GM18508 (cell line): ENCODE results near the gene GAS6.
"Not testable (repeated sequence)": the region's sequence is repeated elsewhere in the genome, so short reads cannot be mapped to it uniquely, and the experiment has no call there.

Experiments used
- ATAC-seq: cut with Tn5 transposase; IDR thresholded peaks from one replicate; pipeline ENCODE4 v1.9.1; 2021; ENCODE audit warnings: moderate number of reproducible peaks; ENCODE audit not compliant: insufficient read depth, unreplicated experiment

GAS6 gene

DNA sequence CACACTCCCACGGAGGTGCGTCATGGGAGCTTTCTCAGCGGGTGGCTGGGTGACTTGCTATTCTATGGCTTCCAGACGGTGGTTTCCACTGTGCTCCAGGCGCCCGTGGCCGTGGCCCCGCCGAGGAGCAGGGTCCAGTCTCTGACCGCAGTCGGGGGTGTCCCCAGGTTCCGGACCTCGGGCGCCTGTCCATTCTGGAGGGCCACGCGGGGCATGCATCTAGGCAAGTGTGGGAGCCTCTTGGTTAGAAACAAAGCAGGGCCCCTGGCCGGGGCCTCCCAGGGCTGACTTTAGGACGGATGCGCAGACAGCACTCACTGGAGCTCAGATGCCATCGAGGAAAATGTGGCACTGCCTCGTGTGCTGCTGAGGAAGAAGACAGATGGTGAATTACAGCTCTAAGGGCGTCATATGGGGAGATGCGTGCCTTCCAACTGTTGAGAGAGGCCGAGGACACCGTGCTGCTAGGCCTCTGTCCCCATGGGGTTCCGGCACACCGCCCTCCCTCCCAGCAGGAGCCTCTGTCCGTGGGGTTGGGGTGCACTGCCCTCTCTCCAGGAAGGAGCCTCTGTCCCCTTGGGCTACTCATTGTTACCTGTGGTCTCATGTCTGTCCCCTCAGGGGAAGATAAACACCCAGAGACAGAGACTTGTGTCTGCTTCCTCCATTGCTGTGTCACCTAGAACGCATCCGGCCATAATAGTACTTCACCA is 66.8 kb downstream of the GAS6 start:
- no peak for ATAC-seq

DNA sequence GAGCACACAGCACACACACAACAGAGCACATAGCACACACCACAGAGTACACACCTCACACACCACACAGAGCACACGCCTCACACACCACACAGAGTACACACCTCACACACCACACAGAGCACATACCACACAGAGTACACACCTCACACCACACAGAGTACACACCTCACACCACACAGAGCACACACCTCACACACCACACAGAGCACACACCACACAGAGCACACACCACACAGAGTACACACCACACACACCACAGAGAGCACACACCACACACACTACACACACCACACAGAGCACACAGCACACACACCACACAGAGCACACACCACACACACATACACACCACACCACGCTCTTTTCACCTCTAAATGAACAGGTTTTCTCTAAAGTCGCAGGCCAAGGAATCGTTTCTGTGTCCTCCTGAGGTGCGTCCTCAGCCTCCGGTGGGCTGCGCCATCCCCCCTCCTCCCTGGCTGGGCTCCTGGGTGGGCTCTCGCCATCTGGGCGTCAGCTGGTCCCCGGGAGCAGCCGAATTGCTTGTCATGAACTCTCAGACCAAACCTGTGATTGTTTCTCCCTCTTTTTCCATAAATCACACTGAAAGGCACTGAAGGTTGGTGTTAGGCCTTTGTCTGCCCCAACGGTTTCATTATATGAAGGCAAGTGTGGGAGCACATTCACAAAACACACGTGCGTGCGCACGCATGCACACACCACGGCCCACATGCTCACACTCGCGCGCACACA is 67.5 kb downstream of the GAS6 start:
- no peak for ATAC-seq

DNA sequence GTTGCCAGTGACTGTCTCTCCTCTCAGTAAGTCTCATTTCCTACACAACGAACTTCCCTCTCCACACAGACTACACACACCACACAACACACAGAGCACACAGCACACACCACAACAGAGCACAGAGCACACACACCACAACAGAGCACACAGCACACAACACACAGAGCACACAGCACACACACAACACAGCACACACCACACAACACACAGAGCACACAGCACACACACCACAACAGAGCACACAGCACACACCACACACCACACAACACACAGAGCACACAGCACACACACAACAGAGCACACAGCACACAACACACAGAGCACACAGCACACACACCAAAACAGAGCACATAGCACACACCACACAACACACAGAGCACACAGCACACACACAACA is 68.5 kb downstream of the GAS6 start:
- not testable (repeated sequence) for ATAC-seq

DNA sequence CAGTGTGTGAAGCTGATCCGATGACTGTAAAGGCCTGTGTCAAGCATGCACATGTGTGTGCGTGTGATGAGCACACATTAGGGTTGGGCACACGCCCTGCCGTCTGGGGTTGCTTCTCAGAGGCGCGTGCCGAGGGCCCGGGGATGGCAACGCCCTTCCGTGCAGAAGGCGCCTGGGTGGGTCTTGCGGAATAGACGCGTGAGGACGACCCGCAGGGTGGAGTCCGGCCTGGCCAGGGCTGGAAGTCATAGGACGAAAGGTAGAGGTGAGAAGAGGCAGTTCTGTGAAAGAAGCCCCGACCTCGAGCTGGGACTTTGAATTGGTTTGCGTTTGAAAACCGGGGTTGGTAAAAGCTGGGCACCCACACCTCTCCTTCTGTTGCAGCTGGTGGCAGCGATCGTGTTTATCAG is 69.1 kb downstream of the GAS6 start:
- ATAC-seq, result no peak

DNA sequence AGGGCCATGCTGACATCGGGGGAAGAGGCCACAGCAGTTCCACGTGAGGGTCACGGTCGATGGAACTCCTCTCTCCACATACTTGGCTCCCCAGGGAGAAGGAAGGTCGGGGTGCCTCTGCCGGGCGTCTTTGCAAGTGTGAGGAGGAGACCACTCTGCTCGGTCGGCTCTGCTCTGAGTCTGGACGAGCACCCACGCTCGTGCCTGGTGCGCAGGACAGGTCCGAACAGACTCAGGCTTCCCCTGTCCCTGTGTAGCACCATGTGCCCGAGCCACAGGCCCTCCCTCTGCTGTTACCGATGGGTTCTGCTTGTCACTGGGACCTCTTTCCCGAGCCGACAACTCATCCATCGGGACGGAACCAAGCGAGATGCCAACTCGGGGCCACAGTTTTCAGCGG is 69.8 kb downstream of the GAS6 start:
- no peak for ATAC-seq

DNA sequence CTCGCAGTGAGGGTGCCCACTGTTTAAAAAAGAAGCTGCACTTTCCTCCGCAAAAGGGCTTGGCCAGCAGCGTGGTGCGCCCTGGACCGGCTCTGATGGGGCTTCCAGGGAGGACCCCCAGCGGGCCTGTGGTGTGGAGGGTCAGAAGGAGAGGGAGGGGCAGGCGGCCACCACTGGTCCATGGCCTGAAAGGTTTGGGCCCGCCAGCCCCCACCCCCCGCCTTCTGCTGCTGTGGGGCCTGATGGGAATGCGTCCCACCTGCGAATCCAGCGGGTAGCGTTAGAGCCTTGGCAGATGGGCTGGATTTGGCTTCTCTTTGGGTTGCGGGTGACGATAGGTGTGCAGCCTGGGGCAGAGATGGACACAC is 70.2 kb downstream of the GAS6 start:
- ATAC-seq, result no peak

DNA sequence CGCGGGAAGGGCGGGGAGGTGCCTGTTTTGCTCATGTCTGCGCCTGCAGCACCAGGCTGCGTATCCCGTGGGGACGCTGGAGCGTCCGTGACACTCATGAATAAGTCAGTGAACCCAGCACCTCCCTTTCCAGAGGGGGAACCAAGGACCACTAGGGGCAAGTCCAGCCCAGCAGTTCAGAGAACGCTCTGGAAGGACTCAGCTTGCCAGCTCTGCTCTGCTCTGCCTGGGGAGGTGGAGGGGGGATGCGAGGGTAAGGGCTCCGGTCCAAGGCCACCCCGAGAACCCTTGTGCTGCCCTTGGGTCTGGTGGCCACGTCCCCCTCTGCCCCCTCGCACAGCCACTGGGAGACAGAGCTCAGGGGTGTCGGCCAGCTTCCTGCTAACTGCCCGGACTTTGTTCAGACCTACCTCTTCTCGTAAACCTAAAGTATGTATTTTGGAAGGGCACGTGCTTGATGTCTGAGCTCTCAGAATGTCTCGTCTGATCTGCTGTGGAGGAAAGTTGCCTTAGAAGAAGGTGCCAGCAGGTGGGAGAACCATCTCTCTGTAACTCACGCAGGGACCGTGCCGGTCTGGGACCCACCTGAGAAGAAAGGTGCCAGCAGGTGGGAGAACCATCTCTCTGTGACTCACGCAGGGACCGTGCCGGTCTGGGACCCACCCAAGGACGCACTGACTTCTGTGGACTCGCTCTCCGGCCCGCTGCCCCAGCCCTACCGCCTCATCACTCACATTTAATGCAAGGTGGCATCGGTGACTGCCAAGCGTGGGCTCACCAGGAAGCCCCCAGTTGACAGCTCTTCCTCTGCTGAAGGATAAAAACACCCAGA is 70.8 kb downstream of the GAS6 start:
- ATAC-seq, result no peak

DNA sequence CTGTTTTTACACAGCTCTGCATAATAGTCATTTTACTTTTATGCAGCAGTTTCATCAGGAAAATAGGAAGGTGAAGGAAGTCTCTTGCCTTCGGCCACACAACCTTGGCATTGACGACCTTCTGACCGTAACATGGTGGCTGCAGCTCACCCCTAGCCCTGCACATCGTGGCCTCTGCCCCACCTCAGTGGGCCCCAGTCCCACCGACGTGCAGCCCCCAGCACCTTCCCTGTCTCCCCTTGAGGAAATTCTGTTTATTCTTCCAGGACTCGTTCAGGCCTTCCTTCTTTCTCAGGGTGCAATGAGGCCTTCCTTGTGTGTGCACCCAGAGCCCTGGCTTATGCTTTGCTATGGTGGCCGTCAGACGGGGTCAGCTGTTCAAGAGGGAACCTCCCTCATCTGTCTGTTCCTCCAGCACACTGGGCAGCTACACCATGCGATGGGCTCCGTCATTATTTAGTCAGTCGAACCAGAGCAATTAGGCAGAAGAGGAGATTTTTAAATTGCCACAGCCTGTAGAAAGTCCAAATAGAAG is 71.6 kb downstream of the GAS6 start:
- no peak for ATAC-seq

DNA sequence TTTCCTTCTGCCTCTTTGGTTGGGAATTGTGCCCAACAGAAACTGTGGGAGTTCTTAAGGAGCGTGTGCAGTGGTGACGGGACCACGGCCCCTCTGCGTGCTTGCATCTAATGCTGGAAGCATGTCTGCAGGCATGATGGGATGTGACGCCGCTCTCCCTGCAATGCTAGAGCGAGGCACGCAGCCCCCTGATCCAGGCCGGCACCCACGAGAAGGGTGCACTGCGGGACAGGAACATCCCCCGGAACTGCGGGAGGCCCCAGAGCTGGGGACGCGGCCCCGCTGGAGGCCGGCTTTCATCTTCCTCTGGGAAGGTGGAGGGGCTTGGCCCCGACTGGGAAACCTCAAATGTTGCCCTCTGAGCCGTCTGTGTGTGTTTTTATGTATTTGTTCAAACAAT is 72.1 kb downstream of the GAS6 start:
- ATAC-seq, result no peak

DNA sequence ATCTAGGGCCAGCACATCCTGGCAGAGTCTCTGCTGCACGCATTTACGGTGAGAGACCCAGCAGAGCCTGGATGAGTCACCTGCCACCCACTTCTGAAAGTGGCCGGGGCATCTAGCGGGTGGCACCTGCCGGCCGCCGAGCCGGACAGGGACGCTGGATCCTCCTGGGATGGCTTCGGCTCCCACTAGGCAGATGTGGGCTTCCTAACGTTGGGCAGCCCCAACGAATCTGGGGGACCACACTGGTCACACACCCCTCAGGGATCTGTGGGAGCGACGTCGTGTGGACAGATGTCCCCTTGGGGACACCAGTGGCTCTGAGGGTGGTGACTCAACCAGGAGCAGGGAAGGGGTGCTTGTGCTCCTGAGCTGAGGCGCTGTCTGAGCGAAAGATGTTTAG is 72.7 kb downstream of the GAS6 start:
- ATAC-seq, result no peak

DNA sequence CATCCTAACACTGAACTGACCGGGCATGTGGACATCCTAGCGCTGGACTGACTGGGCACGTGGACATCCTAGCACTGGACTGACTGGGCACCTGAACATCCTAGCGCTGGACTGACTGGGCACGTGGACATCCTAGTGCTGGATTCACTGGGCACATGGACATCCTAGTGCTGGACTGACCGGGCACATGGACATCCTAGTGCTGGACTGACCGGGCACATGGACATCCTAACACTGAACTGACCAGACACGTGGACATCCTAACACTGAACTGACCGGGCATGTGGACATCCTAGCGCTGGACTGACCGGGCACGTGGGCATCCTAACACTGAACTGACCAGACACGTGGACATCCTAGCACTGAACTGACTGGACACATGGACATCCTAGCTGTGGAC is 73.9 kb downstream of the GAS6 start:
- not testable (repeated sequence) for ATAC-seq

DNA sequence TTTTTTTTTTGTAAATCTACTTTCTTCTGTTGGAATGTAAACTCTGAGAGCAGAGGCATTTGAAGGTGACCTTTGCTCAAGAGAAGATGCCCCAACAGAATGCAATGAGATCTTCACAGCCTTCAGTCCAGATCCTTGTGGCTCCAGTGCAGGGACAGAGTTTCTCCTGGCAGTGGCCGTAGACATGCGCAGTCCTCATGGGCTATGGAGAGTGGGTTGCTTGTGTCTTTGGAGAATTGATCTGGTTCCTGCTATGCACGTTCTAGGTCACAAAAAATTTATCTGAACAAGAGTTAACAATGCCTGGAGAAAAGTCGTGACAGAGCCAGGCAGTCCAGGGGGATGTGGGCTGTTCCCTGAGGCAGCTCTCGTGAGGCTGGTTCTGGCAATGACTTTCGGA is 74.7 kb downstream of the GAS6 start:
- ATAC-seq, result no peak

DNA sequence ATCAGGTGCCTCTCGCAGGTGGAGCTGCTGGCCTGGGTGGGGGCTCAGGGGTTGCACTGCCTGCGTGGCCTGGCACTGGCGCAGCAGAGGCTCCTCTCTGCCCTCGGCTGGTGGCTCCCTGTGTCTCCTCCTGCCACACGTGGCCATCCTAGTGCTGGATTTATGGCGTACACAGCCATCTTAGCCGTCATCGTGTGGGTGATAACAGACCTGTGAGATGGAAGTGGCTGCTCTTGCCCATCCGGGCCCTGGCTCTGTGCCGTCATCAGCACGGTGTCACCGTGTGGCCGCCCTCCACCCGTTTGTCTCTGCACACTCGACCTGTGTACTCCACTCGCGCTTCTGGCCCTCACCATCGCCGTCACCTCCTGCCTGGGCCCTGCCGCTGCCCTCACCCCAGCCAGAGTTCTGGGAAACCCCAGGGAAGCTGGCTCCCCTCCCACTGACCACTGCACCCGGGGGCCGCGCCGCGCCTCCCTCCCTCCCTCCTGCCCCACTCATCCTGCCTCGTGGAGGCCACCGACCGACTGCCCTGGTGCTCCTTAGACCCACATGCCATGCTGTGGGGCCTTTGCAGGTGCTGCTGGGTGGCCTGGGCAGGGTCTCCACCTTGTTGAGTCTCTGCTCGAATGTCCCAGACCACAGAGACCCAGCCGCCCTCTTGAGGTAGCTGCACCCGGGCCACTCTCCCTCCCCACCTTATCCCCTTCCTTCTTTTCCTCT is 75.3 kb downstream of the GAS6 start:
- no peak for ATAC-seq

DNA sequence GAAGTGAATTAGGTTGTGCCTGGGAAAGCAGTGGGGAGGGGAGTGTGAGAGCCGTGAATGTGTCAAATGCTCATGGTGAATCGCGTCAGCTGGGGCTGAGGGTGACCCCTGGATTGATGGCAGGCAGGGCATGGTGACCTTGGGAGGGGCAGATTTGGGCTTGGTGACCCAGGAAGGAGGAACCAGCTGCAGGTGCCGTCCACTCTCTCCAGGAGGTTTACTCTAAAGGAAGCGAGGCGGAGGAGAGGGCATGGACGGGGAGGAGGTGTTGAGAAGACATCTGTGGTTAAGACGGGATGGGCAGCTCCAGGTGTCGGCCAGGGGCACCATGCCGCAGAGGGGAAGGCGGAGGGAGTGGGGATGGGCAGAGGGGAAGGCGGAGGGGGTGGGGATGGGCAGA is 76.2 kb downstream of the GAS6 start:
- ATAC-seq, result no peak

DNA sequence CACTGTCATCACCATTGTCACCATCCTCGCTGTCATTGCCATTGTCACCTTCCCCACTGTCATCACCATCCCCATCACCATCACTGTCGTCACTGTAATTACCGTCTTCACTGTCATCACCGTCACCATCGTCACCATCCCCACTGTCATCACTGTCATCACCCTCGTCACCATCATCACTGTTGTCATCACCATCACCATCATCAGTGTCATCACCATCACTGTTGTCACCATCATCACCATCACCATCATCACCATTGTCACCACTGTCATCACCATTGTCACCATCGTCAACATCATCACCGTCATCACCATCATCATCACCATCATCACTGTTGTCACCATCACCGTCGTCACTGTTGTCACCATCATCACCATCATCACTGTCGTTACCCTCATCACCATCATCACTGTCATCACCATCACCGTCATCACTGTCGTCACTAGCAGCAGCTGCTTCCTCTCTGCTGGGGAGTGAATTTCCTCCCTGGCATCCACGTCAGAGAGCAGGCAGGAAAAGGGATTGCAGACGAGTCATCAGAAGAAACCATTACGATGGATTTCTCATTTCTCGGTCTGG is 77.5 kb downstream of the GAS6 start:
- ATAC-seq, result no peak

DNA sequence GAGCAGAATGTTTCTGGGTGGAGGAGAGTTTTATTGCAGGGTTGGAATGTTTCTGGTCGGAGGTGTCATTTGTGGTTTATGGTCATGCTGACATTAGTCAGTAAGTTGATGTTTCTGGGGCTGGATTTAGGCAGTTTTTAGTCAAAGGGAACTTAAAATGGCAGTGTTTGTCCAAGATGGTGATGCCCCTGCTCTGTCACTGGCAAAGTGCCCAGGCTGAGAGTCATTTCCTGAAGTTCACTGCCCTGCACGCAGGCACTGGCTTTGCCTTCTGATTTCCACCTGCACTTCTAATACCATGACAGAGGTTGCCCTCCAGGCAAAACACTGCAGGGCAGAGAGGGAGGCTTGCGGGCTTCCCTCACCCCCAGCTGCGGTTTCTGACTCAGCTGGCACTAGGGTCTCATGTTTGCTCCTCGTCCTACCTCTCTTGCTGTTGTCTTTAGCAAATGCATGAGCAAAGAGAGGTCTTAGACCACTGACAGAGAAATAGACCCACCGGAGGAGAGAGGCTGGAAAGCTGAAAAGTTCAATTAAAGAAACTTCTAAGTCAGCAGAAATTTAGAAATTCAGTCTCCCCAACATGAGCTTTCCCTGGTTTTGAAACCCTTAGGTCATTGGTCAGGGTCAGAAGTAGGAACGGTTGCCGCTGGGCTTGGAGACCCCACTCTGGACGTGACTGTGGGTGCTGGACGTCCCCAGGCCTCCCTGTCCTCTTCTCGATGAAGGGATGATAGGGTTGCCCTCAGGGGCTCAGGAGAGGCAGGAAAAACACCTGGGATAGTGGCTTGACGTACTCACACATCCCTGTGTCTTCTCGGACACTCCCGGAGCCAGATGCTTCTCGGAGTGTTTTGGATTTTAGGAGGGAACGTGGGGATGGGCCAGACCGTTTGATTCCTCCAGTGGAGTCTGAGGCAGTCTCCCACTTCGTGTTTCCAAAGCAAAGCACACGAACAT is 78.5 kb downstream of the GAS6 start:
- ATAC-seq, result no peak

DNA sequence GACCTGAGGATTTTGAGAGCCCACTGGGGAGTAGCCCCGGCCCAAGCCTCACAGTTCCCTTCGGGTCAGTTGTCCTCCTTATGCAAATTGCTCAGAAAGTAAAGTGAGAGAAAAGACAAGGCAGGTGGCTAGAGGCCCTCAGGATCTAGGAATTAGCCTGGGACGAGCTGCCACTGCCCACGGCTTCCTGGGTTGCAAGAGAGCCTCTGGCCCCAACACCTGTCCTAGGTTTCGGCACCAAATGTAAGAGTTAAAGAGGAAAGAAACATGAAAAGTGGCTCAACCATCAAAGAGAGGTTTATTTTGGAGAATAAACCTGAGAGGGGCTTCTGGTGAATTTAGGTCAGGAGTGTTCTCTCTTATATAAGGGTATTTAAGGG is 79.2 kb downstream of the GAS6 start:
- no peak for ATAC-seq

DNA sequence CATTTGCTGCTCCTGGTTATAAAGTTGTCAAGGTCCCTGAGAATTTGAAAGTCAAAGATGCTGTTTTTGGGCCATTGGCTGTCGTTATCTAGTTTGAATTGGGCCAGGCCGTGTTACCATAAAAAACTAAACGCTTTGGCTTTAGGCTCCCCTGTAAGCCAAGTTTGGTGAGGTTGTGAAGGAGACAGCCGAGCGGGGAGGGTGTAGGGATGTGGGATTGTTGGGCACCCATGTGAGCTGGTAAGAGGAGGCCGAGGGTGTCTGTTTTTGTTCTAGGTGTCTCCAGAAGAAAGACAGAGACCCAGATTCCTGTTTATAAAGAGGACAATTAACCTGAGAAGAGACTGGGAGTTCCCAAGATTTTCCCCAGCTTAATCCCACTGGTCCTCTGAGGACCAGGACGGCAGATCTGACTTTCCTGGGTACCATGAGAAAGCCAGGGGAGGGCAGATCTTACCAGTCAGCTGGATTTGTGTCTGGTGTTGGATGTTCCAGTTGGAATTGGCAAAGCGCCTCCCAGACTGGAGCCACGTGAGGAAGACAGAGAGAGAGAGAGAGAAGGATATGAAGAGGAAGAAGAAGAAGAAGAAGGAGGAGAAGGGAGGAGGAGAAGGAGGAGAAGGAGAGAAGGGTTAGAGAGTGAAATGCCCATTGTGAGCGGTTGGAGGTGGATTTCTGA is 79.8 kb downstream of the GAS6 start:
- ATAC-seq, result no peak
